Measurements from ENCODE around the gene BFSP1. TPM values are rescaled to one million over a fixed set of nuclear protein-coding genes. Genes with fewer than 3 reads are reported as not detected.

Gene BFSP1
- total RNA-seq, 1 donor from 2014 or later: 3.9 TPM

GRCh38 chr20:17542481-17542880 is 11.3 kb upstream of the BFSP1 start:
- Mint-ChIP-seq H3K27me3 (ENCODE audit: low read depth) (peaks cover 70% of the 10 kb centered on the region), H3K9me3 (no peaks in the 10 kb centered on the region), H3K4me1 (peaks cover 8% of the 10 kb centered on the region), H3K4me3 (no peak overlapping the region), H3K27ac (ENCODE audit: unreplicated experiment) (no peak overlapping the region), H3K36me3 (ENCODE audit: low read depth) (no peaks in the 10 kb centered on the region)
- no peak for TF ChIP-seq CTCF (conservative IDR thresholded peaks at IDR 0.05)
- no peak for DNase-seq (ENCODE audit: low read depth, low spot score)

GRCh38 chr20:17541996-17542395 is 10.8 kb upstream of the BFSP1 start:
- Mint-ChIP-seq H3K27ac (ENCODE audit: unreplicated experiment) (no peak overlapping the region), H3K27me3 (ENCODE audit: low read depth) (peaks cover 72% of the 10 kb centered on the region), H3K4me1 (peaks cover 8% of the 10 kb centered on the region), H3K36me3 (ENCODE audit: low read depth) (no peaks in the 10 kb centered on the region), H3K4me3 (no peak overlapping the region), H3K9me3 (no peaks in the 10 kb centered on the region)
- DNase-seq (ENCODE audit: low read depth, low spot score): no peak
- TF ChIP-seq CTCF (conservative IDR thresholded peaks at IDR 0.05): no peak

GRCh38 chr20:17541596-17541995 is 10.4 kb upstream of the BFSP1 start:
- peaks cover 11% of the 10 kb centered on the region for H3K4me1 Mint-ChIP-seq
- H3K9me3 Mint-ChIP-seq: no peaks in the 10 kb centered on the region
- no peak for TF ChIP-seq CTCF (conservative IDR thresholded peaks at IDR 0.05)
- no peak for DNase-seq (ENCODE audit: low read depth, low spot score)
- H3K4me3 Mint-ChIP-seq: no peak overlapping the region
- H3K27me3 Mint-ChIP-seq (ENCODE audit: low read depth): peaks cover 76% of the 10 kb centered on the region
- no peak overlapping the region for H3K27ac Mint-ChIP-seq (ENCODE audit: unreplicated experiment)
- H3K36me3 Mint-ChIP-seq (ENCODE audit: low read depth): no peaks in the 10 kb centered on the region

- no peak for DNase-seq (ENCODE audit: low read depth, low spot score)
- no peaks in the 10 kb centered on the region for H3K9me3 Mint-ChIP-seq
- H3K27me3 Mint-ChIP-seq (ENCODE audit: low read depth): peaks cover 68% of the 10 kb centered on the region
- TF ChIP-seq CTCF (conservative IDR thresholded peaks at IDR 0.05): no peak
- no peak overlapping the region for H3K4me3 Mint-ChIP-seq
- no peak overlapping the region for H3K27ac Mint-ChIP-seq (ENCODE audit: unreplicated experiment)
- H3K4me1 Mint-ChIP-seq: peaks cover 20% of the 10 kb centered on the region
- no peaks in the 10 kb centered on the region for H3K36me3 Mint-ChIP-seq (ENCODE audit: low read depth)
Observed at GRCh38 chr20:17538517-17539170, 7.5 kb upstream of the BFSP1 start.

- Mint-ChIP-seq H3K27me3 (ENCODE audit: low read depth) (peaks cover 66% of the 10 kb centered on the region), H3K4me1 (peaks cover 19% of the 10 kb centered on the region), H3K9me3 (no peaks in the 10 kb centered on the region), H3K36me3 (ENCODE audit: low read depth) (no peaks in the 10 kb centered on the region), H3K4me3 (no peak overlapping the region), H3K27ac (ENCODE audit: unreplicated experiment) (no peak overlapping the region)
- TF ChIP-seq CTCF (conservative IDR thresholded peaks at IDR 0.05): no peak
- no peak for DNase-seq (ENCODE audit: low read depth, low spot score)
Observed at GRCh38 chr20:17537959-17538358, 6.8 kb upstream of the BFSP1 start.
